ENCODE data around the gene ZXDC. TPM values are rescaled to one million over a fixed set of nuclear protein-coding genes. Genes with fewer than 3 reads are reported as not detected.

Gene ZXDC
- total and polyA plus RNA-seq, 2 donors (not counting 3 experiments of a cell fraction or from before 2014, with no cell fraction given): 15.2 to 22.6 TPM

- POLR2A ChIA-PET: no interaction called here
- CTCF ChIA-PET: no interaction called here
- Histone ChIP-seq H4K20me1 (replicated peaks; ENCODE audit: control insufficient read depth, extremely low read depth, insufficient read depth, low read length) (no peaks in the 10 kb centered on the region), H3K27me3 (ENCODE audit: control insufficient read depth in 2 of 2, insufficient read depth in 2 of 2, low read length in 2 of 2) (no peaks in the 10 kb centered on the region), H3K4me2 (ENCODE audit: insufficient read depth, low read length) (no peak overlapping the region), H3K36me3 (ENCODE audit: control insufficient read depth in 2 of 2, extremely low read depth in 1 of 2, insufficient read depth in 2 of 2, low read length in 2 of 2) (no peaks in the 10 kb centered on the region), H3K9me3 (replicated peaks; ENCODE audit: control insufficient read depth, insufficient read depth, low read length) (no peaks in the 10 kb centered on the region), H2AFZ (ENCODE audit: low read depth, low read length) (no peak overlapping the region), H3K9me1 (replicated peaks; ENCODE audit: control insufficient read depth, extremely low read depth, insufficient read depth, low read length) (no peaks in the 10 kb centered on the region), H3K9ac (replicated peaks; ENCODE audit: extremely low read depth, insufficient read depth, low read length) (no peak overlapping the region), H3K4me3 (replicated peaks in 1 of 3; ENCODE audit: insufficient read depth in 1 of 3, low read depth in 1 of 3, low read length in 3 of 3) (no peak overlapping the region), H3K79me2 (ENCODE audit: control insufficient read depth, insufficient read depth, low read length) (no peaks in the 10 kb centered on the region), H3K4me1 (ENCODE audit: control insufficient read depth, extremely low read depth, insufficient read depth, low read length) (no peaks in the 10 kb centered on the region), H3K27ac (ENCODE audit: insufficient read depth, low read depth, low read length) (no peak overlapping the region)
- BruUV-seq (replicated peaks): no TSS peak
- DNase-seq (ENCODE audit: low read depth, low spot score): no peak
- TF ChIP-seq MAX (IDR thresholded peaks at IDR 0.05; ENCODE audit: insufficient read depth, insufficient read length) (no peak), POLR2A (IDR thresholded peaks at IDR 0.05; ENCODE audit: low read depth, low read length) (no peak), EZH2 (IDR thresholded peaks at IDR 0.05; ENCODE audit: borderline replicate concordance, low read depth, low read length, severe bottlenecking) (no peak), JUN (IDR thresholded peaks at IDR 0.05; ENCODE audit: borderline replicate concordance, insufficient read depth, insufficient read length, low read depth) (no peak), GATA2 (IDR thresholded peaks at IDR 0.05; ENCODE audit: insufficient read depth, insufficient read length, low read depth, low read length) (no peak), MYC (IDR thresholded peaks at IDR 0.05; ENCODE audit: low read depth, low read length) (no peak), POLR2AphosphoS5 (IDR thresholded peaks at IDR 0.05; ENCODE audit: insufficient read depth, low read depth, low read length) (no peak), CTCF (IDR thresholded peaks at IDR 0.05; ENCODE audit: extremely low read depth in 1 of 2, insufficient read depth in 1 of 2, low read depth in 1 of 2, low read length in 2 of 2) (no peak), FOS (IDR thresholded peaks at IDR 0.05; ENCODE audit: borderline replicate concordance, insufficient read depth, low read length) (no peak)
- dilution Hi-C loops (cut with MboI; ENCODE audit: extremely low pct_ligation_motif_present, low sequenced_read_pairs) (no loop called here), intact Hi-C loops (cut with micrococcal nuclease) (no loop called here)
- no peak for FAIRE-seq
Measured at GRCh38 chr3:126497956-126498355, 22.3 kb upstream of the ZXDC start.

All from endothelial cell of umbilical vein (primary cell).